Measurements from ENCODE around the gene FRMD3.

FRMD3 gene

GRCh38 chr9:83538172-83538889 lies at the start of gene FRMD3:
FRMD3 (minus strand) TSS chr9:83538401; CDS start chr9:83538231, 170 bp downstream.
- POLR2A ChIA-PET: no interaction called here
- no peak for TF ChIP-seq LEF1 (IDR thresholded peaks at IDR 0.05; ENCODE audit: borderline replicate concordance)
- TF ChIP-seq NFRKB (IDR thresholded peaks at IDR 0.05): no peak
- TF ChIP-seq TARDBP (IDR thresholded peaks at IDR 0.05): peak; percentile 86
- no peak for TF ChIP-seq HDGF (IDR thresholded peaks at IDR 0.05; ENCODE audit: borderline replicate concordance)
- no peak for TF ChIP-seq SUZ12 (IDR thresholded peaks at IDR 0.05)
- TF ChIP-seq FOXK2 (IDR thresholded peaks at IDR 0.05): no peak
- no peak for TF ChIP-seq BHLHE40 (IDR thresholded peaks at IDR 0.05; ENCODE audit: borderline replicate concordance)
- no peak for TF ChIP-seq PKNOX1 (IDR thresholded peaks at IDR 0.05)
- TF ChIP-seq L3MBTL2 (conservative IDR thresholded peaks at IDR 0.05): peak; percentile 48; the same call in 1 of the 2 replicates
- CTCF ChIA-PET: interaction anchor here (0.5 kb wide), 1 partner anchor 148 kb away, joined by 3 read pairs; no protein-coding TSS in a partner anchor
- DNase-seq (ENCODE audit: extremely low spot score): peak; percentile 81

GRCh38 chr9:83584995-83585394 lies 46.8 kb upstream of the FRMD3 start:
- no peak for DNase-seq (ENCODE audit: extremely low spot score)
- ChIA-PET CTCF (no interaction called here), POLR2A (no interaction called here)
- TF ChIP-seq ZNF384 (IDR thresholded peaks at IDR 0.05) (no peak), L3MBTL2 (conservative IDR thresholded peaks at IDR 0.05) (no peak), FOXM1 (IDR thresholded peaks at IDR 0.05; ENCODE audit: borderline replicate concordance) (no peak), SUZ12 (IDR thresholded peaks at IDR 0.05) (no peak), FOXA1 (IDR thresholded peaks at IDR 0.05) (no peak), LEF1 (IDR thresholded peaks at IDR 0.05; ENCODE audit: borderline replicate concordance) (no peak), NFRKB (IDR thresholded peaks at IDR 0.05) (no peak), FOXK2 (IDR thresholded peaks at IDR 0.05) (no peak), TARDBP (IDR thresholded peaks at IDR 0.05) (no peak)

GRCh38 chr9:83583151-83584014 lies 45.2 kb upstream of the FRMD3 start:
- DNase-seq (ENCODE audit: extremely low spot score): peak; percentile 65
- POLR2A ChIA-PET: no interaction called here
- TF ChIP-seq CTBP1 (IDR thresholded peaks at IDR 0.05; ENCODE audit: borderline replicate concordance) (no peak), PKNOX1 (IDR thresholded peaks at IDR 0.05) (no peak), BHLHE40 (IDR thresholded peaks at IDR 0.05; ENCODE audit: borderline replicate concordance) (no peak), SUZ12 (IDR thresholded peaks at IDR 0.05) (no peak)
- CTCF ChIA-PET: no interaction called here

- ChIA-PET POLR2A (no interaction called here), CTCF (no interaction called here)
- TF ChIP-seq BHLHE40 (IDR thresholded peaks at IDR 0.05; ENCODE audit: borderline replicate concordance) (no peak), ELF4 (IDR thresholded peaks at IDR 0.05) (no peak), L3MBTL2 (conservative IDR thresholded peaks at IDR 0.05) (no peak), ARNT (IDR thresholded peaks at IDR 0.05) (no peak), PKNOX1 (IDR thresholded peaks at IDR 0.05) (no peak), NFRKB (IDR thresholded peaks at IDR 0.05) (no peak), FOXK2 (IDR thresholded peaks at IDR 0.05) (no peak), TARDBP (IDR thresholded peaks at IDR 0.05) (no peak)
- no peak for DNase-seq (ENCODE audit: extremely low spot score)
These were observed 43.8 kb upstream of the FRMD3 start for GRCh38 chr9:83582029-83582428.

- CTCF ChIA-PET: no interaction called here
- no peak for DNase-seq (ENCODE audit: extremely low spot score)
These were observed 36.3 kb upstream of the FRMD3 start for GRCh38 chr9:83574482-83574881.

More at GRCh38 chr9:83574482-83574881, 36.3 kb upstream of the FRMD3 start:
- TF ChIP-seq CTBP1 (IDR thresholded peaks at IDR 0.05; ENCODE audit: borderline replicate concordance): no peak
- TF ChIP-seq FOXK2 (IDR thresholded peaks at IDR 0.05): no peak
- TF ChIP-seq SUZ12 (IDR thresholded peaks at IDR 0.05): no peak
- TF ChIP-seq L3MBTL2 (conservative IDR thresholded peaks at IDR 0.05): no peak
- TF ChIP-seq PKNOX1 (IDR thresholded peaks at IDR 0.05): no peak
- no peak for TF ChIP-seq LEF1 (IDR thresholded peaks at IDR 0.05; ENCODE audit: borderline replicate concordance)
- TF ChIP-seq ARNT (IDR thresholded peaks at IDR 0.05): no peak
- TF ChIP-seq ZNF384 (IDR thresholded peaks at IDR 0.05): no peak
- TF ChIP-seq ELF4 (IDR thresholded peaks at IDR 0.05): no peak
- no peak for TF ChIP-seq FOXA1 (IDR thresholded peaks at IDR 0.05)
- no peak for TF ChIP-seq HDGF (IDR thresholded peaks at IDR 0.05; ENCODE audit: borderline replicate concordance)
- TF ChIP-seq TARDBP (IDR thresholded peaks at IDR 0.05): no peak
- no peak for TF ChIP-seq FOXM1 (IDR thresholded peaks at IDR 0.05; ENCODE audit: borderline replicate concordance)
- TF ChIP-seq NFRKB (IDR thresholded peaks at IDR 0.05): no peak
- no peak for TF ChIP-seq SP1 (IDR thresholded peaks at IDR 0.05)
- TF ChIP-seq BHLHE40 (IDR thresholded peaks at IDR 0.05; ENCODE audit: borderline replicate concordance): no peak
- POLR2A ChIA-PET: no interaction called here

Measured in HEK293T (cell line).